DMS 273 (cell line): ENCODE measurements around the gene ENPP6.
"Not testable (repeated sequence)": the region's sequence is repeated elsewhere in the genome, so short reads cannot be mapped to it uniquely, and the experiment has no call there.

Experiments used
- DNase-seq: peaks from one replicate; lab custom pipeline; 2025; ENCODE audit not compliant: unreplicated experiment; lab: John Stamatoyannopoulos, UW

ENPP6 gene

GRCh38 chr4:184150102-184150839, 67.4 kb downstream of the ENPP6 start:
- DNase-seq: no peak

GRCh38 chr4:184148738-184149637, 68.7 kb downstream of the ENPP6 start:
- no peak for DNase-seq

GRCh38 chr4:184147858-184148737, 69.6 kb downstream of the ENPP6 start:
- DNase-seq: no peak

GRCh38 chr4:184146951-184147350, 70.7 kb downstream of the ENPP6 start:
- DNase-seq: no peak

GRCh38 chr4:184145596-184145995, 72.1 kb downstream of the ENPP6 start:
- no peak for DNase-seq

GRCh38 chr4:184143770-184144564, 73.7 kb downstream of the ENPP6 start:
- no peak for DNase-seq

- DNase-seq: peak; percentile 76
Measured at GRCh38 chr4:184142121-184143000, 75.3 kb downstream of the ENPP6 start.

GRCh38 chr4:184140901-184141300, 76.8 kb downstream of the ENPP6 start:
- DNase-seq: not testable (repeated sequence)

GRCh38 chr4:184136525-184136924, 81.1 kb downstream of the ENPP6 start:
- DNase-seq: no peak

GRCh38 chr4:184126800-184127199, 90.9 kb downstream of the ENPP6 start:
- DNase-seq: no peak

- no peak for DNase-seq
Measured at GRCh38 chr4:184122631-184123408, 94.9 kb downstream of the ENPP6 start.

- no peak for DNase-seq
Measured at GRCh38 chr4:184120549-184121127, 97.0 kb downstream of the ENPP6 start.

- no peak for DNase-seq
Measured at GRCh38 chr4:184117662-184118199, 99.9 kb downstream of the ENPP6 start.

- no peak for DNase-seq
Measured at GRCh38 chr4:184115399-184115798, 102.3 kb downstream of the ENPP6 start.

GRCh38 chr4:184114431-184114830, 103.2 kb downstream of the ENPP6 start:
- DNase-seq: peak; percentile 13

GRCh38 chr4:184112006-184112550, 105.6 kb downstream of the ENPP6 start:
- DNase-seq: no peak

- no peak for DNase-seq
Measured at GRCh38 chr4:184111233-184111832, 106.3 kb downstream of the ENPP6 start.
